ENCODE results near the gene CBFA2T2. TPM values are rescaled to one million over a fixed set of nuclear protein-coding genes. Genes with fewer than 3 reads are reported as not detected.

CBFA2T2 gene
- total and polyA plus RNA-seq, 2 of the 4 experiments (the other 2 are of a cell fraction) = 3.8 to 6.2 TPM

- Histone ChIP-seq H3K27ac (ENCODE audit: insufficient read depth, low read length) (no peak overlapping the region), H4K20me1 (ENCODE audit: insufficient read depth, low read length) (peaks cover 9% of the 10 kb centered on the region; the same call in 1 of the 2 replicates), H2AK5ac (ENCODE audit: low read depth, low read length) (no peak overlapping the region), H3K4me3 (ENCODE audit: insufficient read depth, low read depth, low read length) (no peak overlapping the region), H2BK20ac (ENCODE audit: low read depth, low read length) (no peak overlapping the region), H3K9ac (ENCODE audit: low read depth, low read length) (no peak overlapping the region), H3K23ac (ENCODE audit: low read depth, low read length) (no peak overlapping the region), H4K8ac (ENCODE audit: low read depth in 2 of 2, low read length in 2 of 2) (no peak overlapping the region), H3K9me1 (ENCODE audit: insufficient read depth, low read length) (peaks cover 13% of the 10 kb centered on the region; the same call in 1 of the 2 replicates), H3K56ac (ENCODE audit: extremely low read depth, insufficient read depth, low read length) (no peak overlapping the region), H4K5ac (ENCODE audit: low read depth, low read length) (no peak overlapping the region), H3K14ac (replicated peaks; ENCODE audit: low read depth, low read length) (no peak overlapping the region), H2AK9ac (replicated peaks; ENCODE audit: low read depth, low read length, poor library complexity) (no peak overlapping the region), H3K79me1 (ENCODE audit: low read depth in 1 of 2, low read length in 2 of 2) (no peaks in the 10 kb centered on the region; a peak in 1 of 4 replicates), H3K36me3 (ENCODE audit: control insufficient read depth, insufficient read depth, low read length) (peaks cover 37% of the 10 kb centered on the region), H3K18ac (ENCODE audit: low read depth, low read length) (no peak overlapping the region), H2AFZ (replicated peaks; ENCODE audit: low read length, poor library complexity) (no peak overlapping the region), H2BK120ac (ENCODE audit: low read depth, low read length) (no peak overlapping the region), H3K4me2 (ENCODE audit: low read depth, low read length) (no peak overlapping the region), H4K91ac (ENCODE audit: insufficient read depth, low read depth, low read length) (no peak overlapping the region), H3K27me3 (ENCODE audit: control insufficient read depth, insufficient read depth, low read length) (no peaks in the 10 kb centered on the region), H3K4ac (ENCODE audit: low read depth, low read length) (no peak overlapping the region), H3K4me1 (ENCODE audit: control insufficient read depth, insufficient read depth, low read length) (0 out of 2 replicates have a peak, but pooled peaks cover 2% of the 10 kb centered on the region), H3K9me3 (ENCODE audit: control insufficient read depth, insufficient read depth, low read length) (no peaks in the 10 kb centered on the region), H2BK15ac (ENCODE audit: low read depth, low read length) (no peak overlapping the region), H2BK5ac (ENCODE audit: low read depth, low read length, poor library complexity, severe bottlenecking) (no peak overlapping the region)
- dilution Hi-C loops (cut with HindIII; ENCODE audit: low sequenced_read_pairs, unreplicated experiment) (no loop called here), in situ Hi-C loops (cut with MboI; ENCODE audit: low sequenced_read_pairs) (no loop called here), intact Hi-C loops (cut with micrococcal nuclease) (no loop called here)
- WGBS, 2 experiments (ENCODE audit: extremely low coverage in 2 of 2, insufficient read length in 1 of 2) = 95% methylated on average over 10 of the region's 28 CpGs; no CpG with 5 or more reads in 1 of the 2 experiments
- DNase-seq (no peak), ATAC-seq (ENCODE audit: low read depth) (no peak)
- BruUV-seq (replicated peaks) = no TSS peak
- CTCF ChIA-PET = no interaction called here
- TF ChIP-seq MAFK (IDR thresholded peaks at IDR 0.05; ENCODE audit: low read depth, low read length) (no peak), NFE2L2 (IDR thresholded peaks at IDR 0.05; ENCODE audit: low read depth, low read length) (no peak), RCOR1 (IDR thresholded peaks at IDR 0.05; ENCODE audit: insufficient replicate concordance, low read length) (no peak), MXI1 (IDR thresholded peaks at IDR 0.05; ENCODE audit: borderline replicate concordance, low read depth, low read length) (no peak), USF2 (IDR thresholded peaks at IDR 0.05; ENCODE audit: low read depth, low read length) (no peak), RFX5 (IDR thresholded peaks at IDR 0.05; ENCODE audit: low read depth, low read length) (no peak), FOS (IDR thresholded peaks at IDR 0.05; ENCODE audit: low read depth, low read length) (no peak), SMC3 (IDR thresholded peaks at IDR 0.05; ENCODE audit: low read depth, low read length) (no peak), BHLHE40 (IDR thresholded peaks at IDR 0.05; ENCODE audit: low read depth, low read length) (no peak), CHD1 (IDR thresholded peaks at IDR 0.05; ENCODE audit: low read depth, low read length) (no peak), CEBPB (IDR thresholded peaks at IDR 0.05; ENCODE audit: low read depth, low read length) (no peak), RAD21 (IDR thresholded peaks at IDR 0.05; ENCODE audit: low read length) (no peak), POLR2A (IDR thresholded peaks at IDR 0.05; ENCODE audit: low read depth, low read length) (no peak), MAZ (IDR thresholded peaks at IDR 0.05; ENCODE audit: borderline replicate concordance, low read depth, low read length) (no peak)
- TF ChIP-seq, protein P1, sequence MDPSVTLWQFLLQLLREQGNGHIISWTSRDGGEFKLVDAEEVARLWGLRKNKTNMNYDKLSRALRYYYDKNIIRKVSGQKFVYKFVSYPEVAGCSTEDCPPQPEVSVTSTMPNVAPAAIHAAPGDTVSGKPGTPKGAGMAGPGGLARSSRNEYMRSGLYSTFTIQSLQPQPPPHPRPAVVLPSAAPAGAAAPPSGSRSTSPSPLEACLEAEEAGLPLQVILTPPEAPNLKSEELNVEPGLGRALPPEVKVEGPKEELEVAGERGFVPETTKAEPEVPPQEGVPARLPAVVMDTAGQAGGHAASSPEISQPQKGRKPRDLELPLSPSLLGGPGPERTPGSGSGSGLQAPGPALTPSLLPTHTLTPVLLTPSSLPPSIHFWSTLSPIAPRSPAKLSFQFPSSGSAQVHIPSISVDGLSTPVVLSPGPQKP (IDR thresholded peaks at IDR 0.05; ENCODE audit: borderline replicate concordance, low read depth, low read length) = no peak
- TF ChIP-seq, protein P2, sequence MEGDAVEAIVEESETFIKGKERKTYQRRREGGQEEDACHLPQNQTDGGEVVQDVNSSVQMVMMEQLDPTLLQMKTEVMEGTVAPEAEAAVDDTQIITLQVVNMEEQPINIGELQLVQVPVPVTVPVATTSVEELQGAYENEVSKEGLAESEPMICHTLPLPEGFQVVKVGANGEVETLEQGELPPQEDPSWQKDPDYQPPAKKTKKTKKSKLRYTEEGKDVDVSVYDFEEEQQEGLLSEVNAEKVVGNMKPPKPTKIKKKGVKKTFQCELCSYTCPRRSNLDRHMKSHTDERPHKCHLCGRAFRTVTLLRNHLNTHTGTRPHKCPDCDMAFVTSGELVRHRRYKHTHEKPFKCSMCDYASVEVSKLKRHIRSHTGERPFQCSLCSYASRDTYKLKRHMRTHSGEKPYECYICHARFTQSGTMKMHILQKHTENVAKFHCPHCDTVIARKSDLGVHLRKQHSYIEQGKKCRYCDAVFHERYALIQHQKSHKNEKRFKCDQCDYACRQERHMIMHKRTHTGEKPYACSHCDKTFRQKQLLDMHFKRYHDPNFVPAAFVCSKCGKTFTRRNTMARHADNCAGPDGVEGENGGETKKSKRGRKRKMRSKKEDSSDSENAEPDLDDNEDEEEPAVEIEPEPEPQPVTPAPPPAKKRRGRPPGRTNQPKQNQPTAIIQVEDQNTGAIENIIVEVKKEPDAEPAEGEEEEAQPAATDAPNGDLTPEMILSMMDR (conservative IDR thresholded peaks at IDR 0.05; ENCODE audit: low read depth, low read length) = no peak
- POLR2A ChIA-PET (ENCODE audit: unreplicated experiment) = no interaction called here
These were observed 154.6 kb downstream of the CBFA2T2 start for GRCh38 chr20:33644313-33645071.

Data from IMR-90 (cell line).